ENCODE results near the gene ATP5PB.

DNA sequence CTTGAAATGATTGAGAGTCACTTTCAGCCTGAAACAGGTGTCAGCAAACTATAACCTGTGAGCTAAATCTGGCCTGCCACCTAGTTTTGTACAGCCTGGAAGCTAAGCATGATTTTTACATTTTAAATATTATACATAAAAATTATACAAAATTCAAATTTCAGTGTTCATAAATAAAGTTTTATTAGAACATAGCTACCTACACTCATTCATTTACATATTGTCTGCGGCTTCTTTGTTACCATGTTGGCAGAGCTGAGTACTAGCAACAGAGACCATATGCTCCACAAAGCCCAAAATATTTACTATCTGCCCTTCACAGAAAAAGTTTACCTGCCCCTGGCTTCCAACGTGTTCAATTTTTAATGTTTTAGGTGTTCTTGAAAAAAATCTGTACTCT, 16.5 kb downstream of the ATP5PB start:
- TF ChIP-seq GATA2 (IDR thresholded peaks at IDR 0.05; ENCODE audit: low read depth, low read length) (no peak), GATA3 (IDR thresholded peaks at IDR 0.05; ENCODE audit: low read depth, low read length) (no peak)

All from SH-SY5Y (cell line).